H1 (cell line): Measurements from ENCODE around the gene C11orf54. TPM values are rescaled to one million over a fixed set of nuclear protein-coding genes. Genes with fewer than 3 reads are reported as not detected.

ENCODE experiments used
- CTCF ChIA-PET: fragments of 300-600 bp; sonication (Branson Sonifier 250); formaldehyde crosslinking; loops from one replicate; lab custom pipeline; 2021; ENCODE audit not compliant: partially characterized antibody; lab: Charles Lee
- POLR2A ChIA-PET: fragments of 300-600 bp; sonication (Branson Sonifier 250); formaldehyde crosslinking; loops from one replicate; lab custom pipeline; 2021; ENCODE audit warnings: inconsistent platforms; ENCODE audit not compliant: partially characterized antibody; lab: Charles Lee
- DNase-seq, 2 experiments: peaks; one replicate each; pipeline versions ENCODE4 v3.0.0 to v3.0.0-alpha.2; 2010 to 2022; ENCODE audit warnings: low spot score in 2 of 2, low read depth in 1 of 2, mixed read lengths in 1 of 2
- FAIRE-seq: peaks from 2 replicates; lab custom pipeline; 2011; peaks lifted over from hg19 to GRCh38; lab: Jason Lieb, UNC
- H2AFZ ChIP-seq: 2 replicates; pipeline ENCODE4 v1.8.1; 2012; ENCODE audit warnings: low read length, inconsistent platforms
- H2AK5ac ChIP-seq: 2 replicates; pipeline ENCODE4 v1.6.1; 2013; ENCODE audit warnings: low read depth, low read length
- H2BK120ac ChIP-seq: replicated peaks from 2 replicates; pipeline ENCODE3; 2013; ENCODE audit warnings: low read depth, low read length, inconsistent platforms
- H2BK12ac ChIP-seq: 2 replicates; pipeline ENCODE4 v1.6.1; 2013; ENCODE audit warnings: low read depth, low read length
- H2BK15ac ChIP-seq: 2 replicates; pipeline ENCODE4 v1.6.1; 2013; ENCODE audit warnings: low read length
- H2BK20ac ChIP-seq: 2 replicates; pipeline ENCODE4 v1.6.1; 2013; ENCODE audit warnings: low read length
- H2BK5ac ChIP-seq: 2 replicates; pipeline ENCODE4 v1.6.1; 2013; ENCODE audit warnings: low read depth, low read length
- H3K14ac ChIP-seq: 2 replicates; pipeline ENCODE4 v1.6.1; 2013; ENCODE audit warnings: inconsistent platforms; ENCODE audit not compliant: insufficient read length
- H3K18ac ChIP-seq: 2 replicates; pipeline ENCODE4 v1.6.1; 2013; ENCODE audit warnings: low read length; ENCODE audit errors: extremely low read depth
- H3K23ac ChIP-seq: 2 replicates; pipeline ENCODE4 v1.6.1; 2013; ENCODE audit warnings: inconsistent platforms; ENCODE audit not compliant: insufficient read length
- H3K23me2 ChIP-seq: 2 replicates; pipeline ENCODE4 v1.6.1; 2013; ENCODE audit warnings: low read depth, low read length
- H3K27ac ChIP-seq: 2 replicates; pipeline ENCODE4 v1.6.1; 2011; ENCODE audit warnings: low read depth, low read length, inconsistent platforms
- H3K27me3 ChIP-seq, 4 experiments: replicated peaks in 1 of 4; 1 replicate in 1 of 4; 2 replicates in 3 of 4; pipeline versions ENCODE4 v1.6.1 to v1.8.1; 2011 to 2013; ENCODE audit warnings: low read length in 3 of 4, mild to moderate bottlenecking in 3 of 4, inconsistent platforms in 2 of 4, mixed read lengths in 2 of 4, moderate library complexity in 1 of 4; ENCODE audit not compliant: control insufficient read depth in 3 of 4, insufficient read depth in 3 of 4; ENCODE audit errors: extremely low read depth in 1 of 4
- H3K36me3 ChIP-seq, 4 experiments: 2 replicates each; pipeline versions ENCODE4 v1.6.1 to v1.8.1; 2011 to 2013; ENCODE audit warnings: mild to moderate bottlenecking in 4 of 4, low read length in 3 of 4, moderate library complexity in 2 of 4, control low read depth in 1 of 4, inconsistent platforms in 1 of 4; ENCODE audit not compliant: insufficient read depth in 4 of 4, control insufficient read depth in 2 of 4
- H3K4ac ChIP-seq: replicated peaks from 2 replicates; pipeline ENCODE3; 2013; ENCODE audit warnings: low read length, low read depth, mixed read lengths, inconsistent platforms; ENCODE audit not compliant: insufficient read length
- H3K4me1 ChIP-seq, 4 experiments: replicated peaks in 1 of 4; 1 replicate in 1 of 4; 2 replicates in 3 of 4; pipeline versions ENCODE4 v1.6.1 to v1.8.1; 2011 to 2013; ENCODE audit warnings: low read length in 3 of 4, inconsistent platforms in 2 of 4, mixed read lengths in 1 of 4; ENCODE audit not compliant: insufficient read depth in 4 of 4, control insufficient read depth in 3 of 4
- H3K4me2 ChIP-seq, 2 experiments: 2 replicates each; pipeline versions ENCODE4 v1.6.1 to v1.8.1; 2011 to 2013; ENCODE audit warnings: low read depth in 2 of 2, low read length in 2 of 2, control low read depth in 1 of 2, inconsistent platforms in 1 of 2, mild to moderate bottlenecking in 1 of 2; ENCODE audit not compliant: insufficient read depth in 1 of 2
- H3K4me3 ChIP-seq, 4 experiments: fragments of 200-600, 300-600 bp in 1 of 4; sonication (generic), shearing (Covaris generic), sonication (Bioruptor Twin) in 1 of 4; 2 replicates each; pipeline versions ENCODE4 v1.5.1 to v1.8.1; 2011 to 2016; ENCODE audit warnings: low read length in 4 of 4, low read depth in 3 of 4, control low read depth in 2 of 4, inconsistent platforms in 2 of 4, mild to moderate bottlenecking in 2 of 4, mixed read lengths in 1 of 4, moderate library complexity in 1 of 4; ENCODE audit not compliant: insufficient read depth in 2 of 4; ENCODE audit errors: extremely low read depth in 1 of 4
- H3K56ac ChIP-seq: replicated peaks from 2 replicates; pipeline ENCODE3; 2013; ENCODE audit warnings: low read depth, mild to moderate bottlenecking, mixed read lengths, low read length, inconsistent platforms; ENCODE audit not compliant: insufficient read length
- H3K79me1 ChIP-seq: 2 replicates; pipeline ENCODE4 v1.6.1; 2013; ENCODE audit warnings: low read depth, low read length, control low read depth
- H3K79me2 ChIP-seq, 2 experiments: 2 replicates each; pipeline versions ENCODE4 v1.6.1 to v1.8.1; 2012 to 2013; ENCODE audit warnings: low read length in 2 of 2, mild to moderate bottlenecking in 2 of 2, inconsistent platforms in 1 of 2; ENCODE audit not compliant: insufficient read depth in 2 of 2, control insufficient read depth in 1 of 2
- H3K9ac ChIP-seq, 4 experiments: replicated peaks in 1 of 4; 1 replicate in 1 of 4; 2 replicates in 3 of 4; pipeline versions ENCODE4 v1.6.1 to v1.8.1; 2011 to 2013; ENCODE audit warnings: low read depth in 3 of 4, low read length in 3 of 4, control low read depth in 2 of 4, mild to moderate bottlenecking in 2 of 4, moderate library complexity in 2 of 4, inconsistent platforms in 1 of 4; ENCODE audit errors: extremely low read depth in 1 of 4
- H3K9me3 ChIP-seq, 2 experiments: 2 replicates each; pipeline versions ENCODE4 v1.6.1 to v1.8.1; 2012 to 2013; ENCODE audit warnings: mild to moderate bottlenecking in 2 of 2, moderate library complexity in 2 of 2, control low read depth in 1 of 2, inconsistent platforms in 1 of 2, low read depth in 1 of 2, low read length in 1 of 2, mixed read lengths in 1 of 2; ENCODE audit not compliant: insufficient read depth in 2 of 2
- H4K20me1 ChIP-seq, 2 experiments: replicated peaks in 1 of 2; 2 replicates each; pipeline versions ENCODE3 to v1.8.1; 2011 to 2013; ENCODE audit warnings: inconsistent platforms in 2 of 2, low read length in 2 of 2, mild to moderate bottlenecking in 1 of 2; ENCODE audit not compliant: insufficient read depth in 2 of 2, control insufficient read depth in 1 of 2
- H4K5ac ChIP-seq: 2 replicates; pipeline ENCODE4 v1.6.1; 2013; ENCODE audit warnings: low read length, low read depth, mixed read lengths, inconsistent platforms; ENCODE audit not compliant: insufficient read length
- H4K8ac ChIP-seq: 2 replicates; pipeline ENCODE4 v1.8.0; 2013; ENCODE audit warnings: mild to moderate bottlenecking, moderate library complexity, low read length, inconsistent platforms; ENCODE audit not compliant: insufficient read depth; ENCODE audit errors: extremely low read depth
- H4K91ac ChIP-seq: replicated peaks from 2 replicates; pipeline ENCODE3; 2013; ENCODE audit warnings: low read length, mixed read lengths, inconsistent platforms; ENCODE audit not compliant: insufficient read length
- KDM4A ChIP-seq: IDR thresholded peaks from one replicate; pipeline ENCODE4 v1.7.1; 2012; ENCODE audit warnings: low read depth, mild to moderate bottlenecking, moderate library complexity, low read length, inconsistent platforms; ENCODE audit not compliant: severe bottlenecking
- MAFK ChIP-seq: IDR thresholded peaks from 2 replicates; pipeline ENCODE4 v1.6.1; 2012; ENCODE audit warnings: low read depth, mild to moderate bottlenecking, improper control_type of control experiment, low read length
- POLR2A ChIP-seq, 2 experiments: IDR thresholded peaks; 1 replicate in 1 of 2; 2 replicates in 1 of 2; pipeline ENCODE4 v1.6.1; 2011; ENCODE audit warnings: low read depth in 2 of 2, low read length in 2 of 2, mild to moderate bottlenecking in 2 of 2; ENCODE audit errors: control extremely low read depth in 1 of 2
- POLR2AphosphoS5 ChIP-seq: IDR thresholded peaks from 2 replicates; pipeline ENCODE4 v1.6.1; 2011; ENCODE audit warnings: low read depth, low read length
- WGBS, 2 experiments: shearing (Covaris generic) in 1 of 2; methylation state at CpG; one replicate each; pipeline versions ENCODE4 v1.1.6 to v1.1.7; 2013 to 2015; ENCODE audit warnings: low lambda C conversion rate in 2 of 2, mixed read lengths in 2 of 2, inconsistent platforms in 1 of 2, low coverage in 1 of 2, missing lambda C conversion rate in 1 of 2; ENCODE audit not compliant: insufficient replicate concordance in 2 of 2, insufficient coverage in 1 of 2, insufficient read length in 1 of 2; ENCODE audit errors: extremely low coverage in 1 of 2, missing lambda C conversion rate in 1 of 2; 5-methylcytosine and 5-hydroxymethylcytosine counted together
- polyA plus RNA-seq, 7 experiments: library from polyadenylated mRNA; depleted of rRNA in 3 of 7; stranded (reverse) in 5 of 7; unstranded in 2 of 7; fragments of >200 nt in 5 of 7; fragments of 200-250 nt in 2 of 7; gene quantifications; 1 replicate in 5 of 7; 2 replicates in 1 of 7; 4 replicates in 1 of 7; pipeline versions ENCODE4 v1.2.1 to v1.2.3, GENCODE V29; 2011 to 2013; ENCODE audit warnings: missing spikeins in 2 of 7, mixed read lengths in 2 of 7
- total RNA-seq: library from RNA; stranded (reverse); fragmentation: NEBNext Ultra II Directional; extraction: Animal tissue kit (Norgen Biotek cat#: 25700); gene quantifications from 2 replicates; pipeline ENCODE4 v1.2.1, GENCODE V29; 2021

Gene C11orf54
- total and polyA plus RNA-seq, 2 of the 8 experiments (the other 6 are each of a cell fraction or from before 2014, with no cell fraction given): 14.7 to 24.5 TPM

- 89% methylated on average over 6 of the region's 6 CpGs; no CpG with 5 or more reads in 1 of the 2 experiments for WGBS, 2 experiments
- no peak for FAIRE-seq
- no peak overlapping the region for H2BK120ac ChIP-seq
- no peaks in the 10 kb centered on the region for H3K27me3 ChIP-seq
- no peaks in the 10 kb centered on the region for H3K23me2 ChIP-seq
- ChIA-PET POLR2A (interaction anchor here (1.6 to 21.2 kb wide), 3 partner anchors 3 to 12 kb away, joined by 4 to 495 read pairs (median 495); partner anchors contain the start of genes C11orf54 and TAF1D), CTCF (no interaction called here)
- H3K79me2 ChIP-seq: peaks cover under 1 to 39% of the 10 kb centered on the region in 2 experiments; a peak in 3 of 4 replicates
- H3K79me1 ChIP-seq: no peaks in the 10 kb centered on the region
- DNase-seq: no peak
- no peak overlapping the region for H3K23ac ChIP-seq
- H4K91ac ChIP-seq: no peak overlapping the region
- H2BK20ac ChIP-seq: no peak overlapping the region
- H3K56ac ChIP-seq: no peak overlapping the region
- no peak overlapping the region for H2BK12ac ChIP-seq
- H2AFZ ChIP-seq: no peak overlapping the region
- peaks cover 0 to 2% (median under 1%) of the 10 kb centered on the region in 4 experiments; a peak in 2 of 7 replicates for H3K4me1 ChIP-seq
- H3K4me2 ChIP-seq: no peak overlapping the region
- no peak overlapping the region for H2AK5ac ChIP-seq
- H2BK15ac ChIP-seq: no peak overlapping the region
- no peaks in the 10 kb centered on the region for H3K9me3 ChIP-seq
- peaks cover 15 to 17% of the 10 kb centered on the region in 2 experiments for H4K20me1 ChIP-seq
- H3K4ac ChIP-seq: no peak overlapping the region
- no peak overlapping the region for H3K9ac ChIP-seq
- no peak overlapping the region for H2BK5ac ChIP-seq
- H3K36me3 ChIP-seq: peaks cover 46 to 100% (median 89%) of the 10 kb centered on the region in 4 experiments
- H3K27ac ChIP-seq: no peak overlapping the region
- no peak overlapping the region for H3K14ac ChIP-seq
- no peak overlapping the region for H3K18ac ChIP-seq
- H4K8ac ChIP-seq: no peak overlapping the region
- H4K5ac ChIP-seq: no peak overlapping the region
- no peak for TF ChIP-seq KDM4A
- no peak for TF ChIP-seq MAFK
- TF ChIP-seq POLR2A (IDR thresholded peaks at IDR 0.05; ENCODE audit: control extremely low read depth in 1 of 2, low read depth in 2 of 2, low read length in 2 of 2): 0 out of 3 replicates have a peak, but pooled peaks of 1 of the 2 experiments have one; percentile 30
- TF ChIP-seq POLR2AphosphoS5: peak; percentile 67; the same call in 1 of the 2 replicates
- no peak overlapping the region for H3K4me3 ChIP-seq
These were observed 8.0 kb upstream of the C11orf54 start for GRCh38 chr11:93733474-93733873.
